Duodenal mucosa (tissue), 2 donors: ENCODE measurements around the gene EXOC4.

Source experiments
- H3K27ac ChIP-seq: one replicate; pipeline ENCODE4 v1.7.0; 2013; ENCODE audit warnings: low read depth, low read length
- H3K27me3 ChIP-seq, 2 donors: one replicate each; pipeline ENCODE4 v1.7.0; 2013; ENCODE audit warnings: low read length in 2 of 2, control low read depth in 1 of 2; ENCODE audit not compliant: insufficient read depth in 2 of 2, control insufficient read depth in 1 of 2
- H3K36me3 ChIP-seq, 2 donors: one replicate each; pipeline ENCODE4 v1.7.0; 2013; ENCODE audit warnings: low read length in 2 of 2, control low read depth in 1 of 2; ENCODE audit not compliant: insufficient read depth in 2 of 2, control insufficient read depth in 1 of 2
- H3K4me1 ChIP-seq, 2 donors: one replicate each; pipeline ENCODE4 v1.7.0; 2013; ENCODE audit warnings: low read length in 2 of 2, control low read depth in 1 of 2; ENCODE audit not compliant: insufficient read depth in 2 of 2, control insufficient read depth in 1 of 2
- H3K4me3 ChIP-seq, 2 donors: one replicate each; pipeline ENCODE4 v1.7.0; 2013; ENCODE audit warnings: low read length in 2 of 2, low read depth in 1 of 2
- H3K9ac ChIP-seq, 2 donors: one replicate each; pipeline ENCODE4 v1.7.0; 2013; ENCODE audit warnings: low read length in 2 of 2, low read depth in 1 of 2
- H3K9me3 ChIP-seq, 2 donors: one replicate each; pipeline ENCODE4 v1.7.0; 2013; ENCODE audit warnings: low read length in 2 of 2, control low read depth in 1 of 2; ENCODE audit not compliant: control insufficient read depth in 1 of 2

Gene EXOC4

GRCh38 chr7:133837224-133837623 lies 584.3 kb downstream of the EXOC4 start:
- Histone ChIP-seq H3K9ac (no peak overlapping the region), H3K27ac (no peak overlapping the region), H3K4me3 (no peak overlapping the region), H3K27me3 (no peaks in the 10 kb centered on the region), H3K36me3 (no peaks in the 10 kb centered on the region), H3K9me3 (peaks cover 0 to 2% of the 10 kb centered on the region in 2 donors), H3K4me1 (no peaks in the 10 kb centered on the region)

GRCh38 chr7:133839121-133839520 lies 586.2 kb downstream of the EXOC4 start:
- Histone ChIP-seq H3K27me3 (no peaks in the 10 kb centered on the region), H3K4me3 (no peak overlapping the region), H3K27ac (no peak overlapping the region), H3K4me1 (no peaks in the 10 kb centered on the region), H3K9ac (no peak overlapping the region), H3K9me3 (no peaks in the 10 kb centered on the region), H3K36me3 (no peaks in the 10 kb centered on the region)

GRCh38 chr7:133843341-133843740 lies 590.5 kb downstream of the EXOC4 start:
- Histone ChIP-seq H3K36me3 (no peaks in the 10 kb centered on the region), H3K4me3 (no peak overlapping the region), H3K9me3 (no peaks in the 10 kb centered on the region), H3K9ac (no peak overlapping the region), H3K27me3 (no peaks in the 10 kb centered on the region), H3K4me1 (no peaks in the 10 kb centered on the region), H3K27ac (no peak overlapping the region)

- no peaks in the 10 kb centered on the region for H3K36me3 ChIP-seq
- H3K9me3 ChIP-seq: no peaks in the 10 kb centered on the region
- no peak overlapping the region for H3K4me3 ChIP-seq
- H3K27me3 ChIP-seq: no peaks in the 10 kb centered on the region
- H3K27ac ChIP-seq: no peak overlapping the region
- no peak overlapping the region for H3K9ac ChIP-seq
- no peaks in the 10 kb centered on the region for H3K4me1 ChIP-seq
These were observed 592.1 kb downstream of the EXOC4 start for GRCh38 chr7:133845005-133845404.

GRCh38 chr7:133846203-133846945 lies 593.5 kb downstream of the EXOC4 start:
- Histone ChIP-seq H3K27ac (no peak overlapping the region), H3K4me1 (no peaks in the 10 kb centered on the region), H3K36me3 (no peaks in the 10 kb centered on the region)

GRCh38 chr7:133850497-133851280 lies 597.8 kb downstream of the EXOC4 start:
- no peaks in the 10 kb centered on the region for H3K9me3 ChIP-seq
- no peaks in the 10 kb centered on the region for H3K27me3 ChIP-seq
- H3K36me3 ChIP-seq: no peaks in the 10 kb centered on the region
- peaks cover 0 to 3% of the 10 kb centered on the region in 2 donors for H3K4me1 ChIP-seq
- no peak overlapping the region for H3K4me3 ChIP-seq
- no peak overlapping the region for H3K27ac ChIP-seq
- H3K9ac ChIP-seq: no peak overlapping the region

More at GRCh38 chr7:133846203-133846945, 593.5 kb downstream of the EXOC4 start:
- H3K9ac ChIP-seq: no peak overlapping the region
- no peaks in the 10 kb centered on the region for H3K9me3 ChIP-seq
- no peaks in the 10 kb centered on the region for H3K27me3 ChIP-seq
- no peak overlapping the region for H3K4me3 ChIP-seq

- no peak overlapping the region for H3K9ac ChIP-seq
- H3K27ac ChIP-seq: no peak overlapping the region
- no peak overlapping the region for H3K4me3 ChIP-seq
- no peaks in the 10 kb centered on the region for H3K27me3 ChIP-seq
- H3K36me3 ChIP-seq: no peaks in the 10 kb centered on the region
- H3K9me3 ChIP-seq: no peaks in the 10 kb centered on the region
- peaks cover 0 to 3% of the 10 kb centered on the region in 2 donors for H3K4me1 ChIP-seq
These were observed 598.5 kb downstream of the EXOC4 start for GRCh38 chr7:133851411-133851810.

- Histone ChIP-seq H3K4me1 (peaks cover 0 to 3% of the 10 kb centered on the region in 2 donors), H3K27ac (no peak overlapping the region), H3K4me3 (no peak overlapping the region), H3K27me3 (no peaks in the 10 kb centered on the region), H3K9me3 (no peaks in the 10 kb centered on the region), H3K36me3 (no peaks in the 10 kb centered on the region), H3K9ac (no peak overlapping the region)
These were observed 600.9 kb downstream of the EXOC4 start for GRCh38 chr7:133853706-133854276.

- no peaks in the 10 kb centered on the region for H3K36me3 ChIP-seq
- no peak overlapping the region for H3K4me3 ChIP-seq
- H3K9me3 ChIP-seq: no peaks in the 10 kb centered on the region
- H3K4me1 ChIP-seq: peaks cover 0 to 3% of the 10 kb centered on the region in 2 donors
- H3K27ac ChIP-seq: no peak overlapping the region
- no peak overlapping the region for H3K9ac ChIP-seq
- H3K27me3 ChIP-seq: no peaks in the 10 kb centered on the region
These were observed 601.9 kb downstream of the EXOC4 start for GRCh38 chr7:133854739-133855138.
